ENCODE measurements around the gene REX1BD.

REX1BD gene

DNA sequence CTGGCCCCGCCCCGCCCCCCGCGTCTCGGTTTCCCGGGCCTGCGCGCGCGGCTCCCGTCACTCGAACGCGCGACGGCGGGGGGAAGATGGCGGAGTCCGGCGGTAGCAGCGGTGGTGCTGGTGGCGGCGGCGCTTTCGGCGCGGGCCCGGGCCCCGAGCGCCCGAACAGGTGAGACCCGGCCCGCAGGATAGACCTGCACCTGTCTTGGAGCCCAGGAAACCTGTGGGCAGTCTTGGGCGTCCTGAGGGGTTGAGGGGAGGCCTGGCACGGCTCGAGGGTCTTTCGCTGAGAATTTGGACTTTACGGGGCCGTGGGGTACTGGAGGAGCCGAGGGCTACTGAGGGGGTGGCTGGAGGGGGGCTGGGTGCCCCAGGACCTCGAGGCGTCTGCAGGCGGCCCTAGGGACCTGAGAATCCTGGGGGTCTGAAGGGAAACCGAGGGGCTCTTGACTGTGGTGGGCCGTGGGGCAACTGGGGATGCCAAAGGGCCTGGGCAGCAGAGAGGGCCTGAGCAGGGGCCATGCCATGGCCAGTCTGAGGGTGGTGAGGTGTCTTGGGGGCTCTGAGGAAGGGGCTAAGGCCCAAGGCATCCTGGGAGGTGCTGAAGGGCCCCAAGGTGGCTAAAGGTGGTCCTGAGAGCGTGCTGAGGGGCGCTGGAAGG is 48.5 kb downstream of the REX1BD start, which contains the start of gene KLHL26:
TSS of gene KLHL26 (plus strand) at position 60 of the 661 bp plus-strand sequence. CDS start at position 87, 27 bp downstream.
- Mint-ChIP-seq H3K4me1 (ENCODE audit: low read depth) (peaks cover 23% of the 10 kb centered on the region), H3K4me3 (peak within 1 kb of the TSS; percentile 88), H3K36me3 (no peaks in the 10 kb centered on the region), H3K27ac (peak within 1 kb of the TSS; percentile 82), H3K27me3 (peaks cover 1% of the 10 kb centered on the region), H3K9me3 (ENCODE audit: low read depth) (no peaks in the 10 kb centered on the region)

DNA sequence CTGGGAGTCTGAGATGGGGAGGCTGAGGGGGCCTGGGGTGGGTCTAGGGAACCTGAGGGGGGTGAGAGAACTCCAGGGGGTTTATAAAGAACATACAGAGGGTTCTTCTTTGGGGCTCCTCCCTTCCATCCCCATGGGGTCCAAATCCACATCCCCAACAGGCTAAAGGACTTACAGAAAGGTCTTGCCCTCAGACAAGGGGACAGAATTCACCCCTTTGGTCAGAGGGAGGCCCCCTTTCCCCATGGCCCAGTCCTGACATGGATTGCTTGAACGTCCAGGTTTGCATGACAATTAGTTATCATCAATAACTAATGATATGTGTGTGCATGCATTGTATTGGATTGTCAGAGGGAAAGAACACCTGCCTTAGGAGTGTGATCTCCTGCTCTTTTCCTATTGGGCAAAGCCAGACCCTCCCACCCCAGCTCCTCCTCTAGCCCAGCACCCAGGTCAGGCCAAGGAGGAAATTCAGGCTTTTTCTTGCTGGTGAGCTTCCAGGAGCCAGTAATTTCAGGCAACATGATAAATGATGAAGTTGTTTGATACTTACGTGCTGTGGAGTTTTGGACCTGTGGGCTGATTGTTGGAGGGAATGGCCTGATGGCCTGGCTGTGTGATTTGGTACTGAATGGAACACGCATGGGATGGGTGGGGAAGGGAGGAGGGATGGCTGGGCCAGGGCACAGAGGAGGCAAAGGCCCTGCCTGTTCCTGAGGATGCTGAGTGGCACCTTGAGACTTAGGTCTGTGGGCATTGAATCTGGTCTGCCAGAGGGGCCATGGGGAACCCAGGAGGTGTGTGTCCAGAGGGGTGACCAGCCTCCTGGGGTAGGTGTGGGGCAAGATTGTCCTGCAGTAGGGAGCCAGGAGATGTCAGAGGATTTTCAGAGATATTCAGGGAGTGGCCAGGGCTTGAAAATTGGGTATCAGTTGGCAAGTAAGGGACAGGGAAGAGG is 49.4 kb downstream of the REX1BD start:
- peaks cover 23% of the 10 kb centered on the region for H3K4me1 Mint-ChIP-seq (ENCODE audit: low read depth)
- peaks cover 1% of the 10 kb centered on the region for H3K27me3 Mint-ChIP-seq

DNA sequence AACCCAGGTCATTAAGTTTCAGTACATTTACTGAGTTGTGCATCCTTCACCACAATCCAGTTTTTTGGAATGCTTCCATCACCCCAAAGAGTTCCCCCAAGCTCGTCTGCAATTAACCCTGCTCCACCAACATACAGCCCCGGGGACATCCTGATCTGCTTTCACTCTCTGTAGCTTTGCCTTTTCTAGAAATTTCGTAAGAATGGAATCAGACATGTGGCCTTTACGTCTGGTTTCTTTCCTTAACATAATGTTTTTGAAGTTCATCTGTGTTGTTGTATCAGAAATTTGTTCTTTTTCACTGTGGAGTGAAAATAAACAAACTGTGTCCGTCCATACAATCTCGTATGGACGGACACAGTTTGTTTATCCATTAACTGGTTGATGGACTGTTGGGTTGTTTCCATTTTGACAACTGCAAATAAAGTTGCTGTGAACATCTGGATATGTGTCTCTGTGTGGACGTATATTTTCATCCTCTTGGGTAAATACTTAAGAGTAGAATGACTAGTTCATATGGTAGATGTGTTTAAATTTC is 51.2 kb downstream of the REX1BD start:
- H3K9me3 Mint-ChIP-seq (ENCODE audit: low read depth), result no peaks in the 10 kb centered on the region
- H3K27ac Mint-ChIP-seq, result no peak overlapping the region

More for the DNA sequence above, 49.4 kb downstream of the REX1BD start:
- no peaks in the 10 kb centered on the region for H3K36me3 Mint-ChIP-seq
- peak overlapping the region; percentile 88 for H3K4me3 Mint-ChIP-seq
- H3K9me3 Mint-ChIP-seq (ENCODE audit: low read depth), result no peaks in the 10 kb centered on the region
- peak overlapping the region; percentile 88 for H3K27ac Mint-ChIP-seq

More for the DNA sequence above, 51.2 kb downstream of the REX1BD start:
- peak overlapping the region; percentile 54 for H3K4me3 Mint-ChIP-seq
- peaks cover 3% of the 10 kb centered on the region for H3K36me3 Mint-ChIP-seq
- H3K4me1 Mint-ChIP-seq (ENCODE audit: low read depth), result peaks cover 24% of the 10 kb centered on the region
- H3K27me3 Mint-ChIP-seq, result no peaks in the 10 kb centered on the region

All from activated naive CD8-positive, alpha-beta T cell (primary cell).